Activated CD4-positive, alpha-beta T cell treated with anti-CD3 and anti-CD28 coated beads, Interleukin-2, Interleukin-6, amounts not matched to agents 100 ng/mL and 50 ng/mL, durations not matched to agents 16 hours and 8 hours (primary cell): ENCODE data around the gene GLIS1.

Source experiments
- DNase-seq: peaks from one replicate; pipeline ENCODE4 v3.0.0-alpha.2; 2020

GLIS1 gene

DNA sequence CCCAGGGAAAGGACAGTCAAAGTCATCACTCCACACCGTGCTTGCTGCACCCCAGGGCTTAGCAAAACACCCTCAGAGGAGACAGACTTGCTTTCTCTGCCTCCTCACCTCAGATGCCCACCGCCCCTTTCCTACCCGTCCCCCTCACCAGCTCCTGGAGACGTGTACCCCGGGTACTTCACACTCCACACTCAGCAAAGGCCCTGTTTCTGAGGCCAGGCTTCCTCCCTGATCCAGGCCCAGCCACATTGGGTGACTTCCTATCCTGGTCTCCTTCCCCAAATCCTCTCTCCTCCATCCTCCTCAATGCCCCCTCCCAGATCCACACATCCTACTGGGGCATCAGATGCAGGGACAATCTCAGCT, 163.0 kb downstream of the GLIS1 start:
- no peak for DNase-seq

DNA sequence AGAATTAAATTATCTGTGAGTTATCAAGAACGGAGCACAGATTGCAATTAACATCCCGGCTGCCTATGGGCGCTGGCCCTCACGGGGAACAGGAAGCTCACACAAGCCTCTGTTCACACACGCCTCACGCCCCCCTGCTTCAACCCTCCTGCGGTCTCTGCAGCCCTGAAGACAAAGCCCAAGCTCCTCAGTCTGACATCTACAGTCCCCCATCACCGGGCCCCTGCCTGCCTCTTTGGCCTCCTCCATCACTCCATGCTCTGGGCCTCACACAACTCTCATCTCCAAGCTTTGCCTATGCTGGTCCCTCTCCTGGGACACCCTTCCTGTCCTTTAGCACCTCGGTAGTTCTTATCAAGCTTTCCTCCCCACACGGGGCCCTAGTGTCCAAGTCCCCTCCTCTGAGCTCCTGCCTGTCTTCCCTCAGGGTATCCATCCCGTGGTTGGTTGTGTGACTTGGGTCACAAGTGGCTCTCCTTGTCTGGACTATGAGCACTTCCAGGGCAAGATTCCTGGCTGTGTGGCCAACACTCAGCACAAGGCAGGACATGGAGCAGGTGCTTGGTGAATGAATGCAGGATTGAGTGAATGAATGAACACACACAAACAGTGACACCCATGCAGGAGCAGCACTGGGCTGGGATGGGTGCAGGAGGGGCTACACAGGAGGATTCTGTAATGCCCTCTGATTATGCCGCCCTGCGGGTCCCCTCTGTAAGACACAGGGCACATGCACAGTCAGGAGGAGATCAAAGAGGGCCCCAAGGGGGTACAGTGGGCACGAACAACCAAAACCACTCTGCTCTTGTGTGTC, 163.6 kb downstream of the GLIS1 start:
- no peak for DNase-seq

DNA sequence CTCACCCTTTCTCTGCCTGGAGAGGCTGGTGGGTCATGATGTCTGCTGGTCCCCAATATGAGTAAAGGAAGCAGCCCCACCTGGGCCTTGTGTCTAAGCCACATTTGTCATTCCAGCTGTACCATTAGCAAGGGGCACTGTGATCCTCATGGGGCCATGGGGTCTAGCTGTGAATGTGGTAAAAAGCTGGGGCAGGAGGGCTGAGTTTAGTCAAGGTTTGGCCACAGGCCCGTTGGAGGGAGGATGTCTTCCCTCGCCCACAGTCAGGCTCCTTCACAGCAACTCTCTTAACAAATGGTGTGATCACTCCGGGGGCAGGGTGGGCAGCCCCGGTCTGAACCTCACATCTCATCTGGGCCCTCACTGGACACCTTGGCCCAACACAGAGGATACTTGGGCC, 164.3 kb downstream of the GLIS1 start:
- no peak for DNase-seq

- no peak for DNase-seq
Observed at GRCh38 chr1:53573931-53574330, 165.0 kb downstream of the GLIS1 start.

DNA sequence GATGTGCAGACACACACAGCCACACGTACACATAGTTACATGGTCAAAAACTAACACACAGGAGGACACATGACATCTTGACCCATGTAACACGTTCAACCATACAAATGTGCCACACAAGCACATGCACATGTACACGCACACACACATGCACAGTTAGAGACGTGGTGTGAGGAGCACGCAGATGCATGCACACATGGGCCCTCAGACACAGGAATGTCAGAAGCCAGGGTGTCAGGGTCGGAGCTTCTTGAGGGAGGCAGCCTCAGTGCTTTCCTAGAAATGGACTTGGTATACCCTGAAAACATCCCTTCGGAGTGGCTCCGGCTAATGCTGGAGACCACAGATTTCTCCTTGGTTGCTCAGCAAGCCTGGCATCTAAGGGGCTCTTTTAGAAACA, 165.4 kb downstream of the GLIS1 start:
- DNase-seq = no peak

DNA sequence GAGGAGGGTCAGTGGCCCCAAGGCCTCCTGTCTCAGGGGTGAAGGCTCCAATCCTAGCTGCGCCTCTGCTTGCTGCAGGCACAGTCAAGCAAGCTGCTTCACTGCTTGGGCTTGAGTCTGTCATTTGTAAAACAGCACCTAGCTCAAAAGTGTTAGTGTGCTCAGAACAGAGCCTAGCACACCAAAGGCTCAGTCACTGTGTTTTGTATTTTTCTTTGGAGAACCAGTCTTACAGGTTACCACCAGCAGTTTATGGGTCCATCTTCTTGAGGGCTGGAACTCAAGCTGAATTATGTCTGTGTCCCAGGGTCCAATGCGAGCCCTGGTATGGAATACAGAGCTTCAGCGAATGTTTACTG, 166.2 kb downstream of the GLIS1 start:
- no peak for DNase-seq

DNA sequence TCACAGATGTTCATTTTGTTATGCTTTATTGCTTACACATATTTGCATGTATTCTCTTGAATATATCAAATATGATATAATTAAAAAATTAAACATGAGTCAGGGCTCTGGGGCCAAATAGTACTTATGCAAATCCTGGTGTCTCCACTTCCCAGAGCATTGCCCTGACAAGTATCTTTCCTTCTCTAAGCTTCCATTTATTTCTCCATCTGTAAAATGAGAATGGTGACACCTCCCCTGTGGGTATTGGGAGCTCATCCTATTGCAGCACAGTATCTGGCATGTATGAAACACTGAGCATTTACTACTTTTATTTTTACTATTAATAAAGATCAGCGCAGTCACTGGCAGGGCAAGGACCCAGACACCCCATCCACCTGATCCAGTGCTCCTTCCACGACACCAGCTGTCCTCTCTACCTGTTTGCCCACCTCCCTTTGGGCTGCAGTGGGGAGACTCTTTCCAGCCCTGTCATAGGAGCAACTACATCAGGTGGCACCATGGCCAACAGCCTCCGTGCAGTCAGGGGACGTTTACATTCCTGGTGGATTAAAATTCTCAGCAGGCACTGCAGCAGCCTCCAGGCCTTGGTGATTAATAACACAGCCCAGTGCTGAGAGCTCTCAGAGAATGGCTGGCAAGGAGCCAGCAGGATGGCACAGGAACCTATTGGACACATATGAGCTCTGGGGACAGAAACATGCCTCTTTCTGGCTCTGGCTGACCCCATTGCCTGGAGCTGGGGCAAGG, 166.7 kb downstream of the GLIS1 start:
- no peak for DNase-seq

GRCh38 chr1:53568540-53568939, 170.4 kb downstream of the GLIS1 start:
- DNase-seq = no peak

GRCh38 chr1:53567851-53568250, 171.1 kb downstream of the GLIS1 start:
- no peak for DNase-seq

GRCh38 chr1:53567450-53567849, 171.5 kb downstream of the GLIS1 start:
- no peak for DNase-seq

- no peak for DNase-seq
Observed at GRCh38 chr1:53563611-53564010, 175.4 kb downstream of the GLIS1 start.

- no peak for DNase-seq
Observed at GRCh38 chr1:53562981-53563379, 176.0 kb downstream of the GLIS1 start.

- DNase-seq = peak; percentile 54
Observed at GRCh38 chr1:53562291-53562980, 176.5 kb downstream of the GLIS1 start.

DNA sequence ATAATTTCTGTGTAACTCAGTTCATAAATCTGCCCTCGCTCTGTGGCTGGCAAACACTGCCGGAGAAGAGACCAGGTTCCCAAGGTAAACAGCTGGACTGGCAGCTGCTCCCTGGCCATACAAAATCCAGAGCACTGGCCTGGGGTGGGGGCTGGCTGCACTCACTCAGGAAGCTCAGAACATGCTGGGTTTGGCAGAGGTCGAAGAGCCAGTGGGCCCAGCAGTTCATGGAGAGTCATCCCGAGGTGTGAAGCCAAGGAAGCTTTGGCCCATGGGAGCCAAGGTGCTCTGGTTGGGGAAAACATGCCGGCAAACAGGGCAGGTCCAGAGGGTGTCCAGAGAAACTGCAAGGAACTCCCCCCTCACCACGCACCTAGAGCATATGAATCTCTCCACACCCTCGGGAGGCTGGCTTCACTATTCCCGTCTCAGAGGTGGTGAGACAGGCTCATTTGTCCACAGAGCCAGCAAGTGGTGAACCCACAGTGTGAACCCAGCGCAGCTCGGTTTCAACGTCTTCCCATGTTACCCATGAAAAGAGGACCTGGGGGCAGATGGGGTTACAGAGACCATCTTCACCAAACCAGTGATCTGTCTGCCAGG, 177.4 kb downstream of the GLIS1 start:
- no peak for DNase-seq

DNA sequence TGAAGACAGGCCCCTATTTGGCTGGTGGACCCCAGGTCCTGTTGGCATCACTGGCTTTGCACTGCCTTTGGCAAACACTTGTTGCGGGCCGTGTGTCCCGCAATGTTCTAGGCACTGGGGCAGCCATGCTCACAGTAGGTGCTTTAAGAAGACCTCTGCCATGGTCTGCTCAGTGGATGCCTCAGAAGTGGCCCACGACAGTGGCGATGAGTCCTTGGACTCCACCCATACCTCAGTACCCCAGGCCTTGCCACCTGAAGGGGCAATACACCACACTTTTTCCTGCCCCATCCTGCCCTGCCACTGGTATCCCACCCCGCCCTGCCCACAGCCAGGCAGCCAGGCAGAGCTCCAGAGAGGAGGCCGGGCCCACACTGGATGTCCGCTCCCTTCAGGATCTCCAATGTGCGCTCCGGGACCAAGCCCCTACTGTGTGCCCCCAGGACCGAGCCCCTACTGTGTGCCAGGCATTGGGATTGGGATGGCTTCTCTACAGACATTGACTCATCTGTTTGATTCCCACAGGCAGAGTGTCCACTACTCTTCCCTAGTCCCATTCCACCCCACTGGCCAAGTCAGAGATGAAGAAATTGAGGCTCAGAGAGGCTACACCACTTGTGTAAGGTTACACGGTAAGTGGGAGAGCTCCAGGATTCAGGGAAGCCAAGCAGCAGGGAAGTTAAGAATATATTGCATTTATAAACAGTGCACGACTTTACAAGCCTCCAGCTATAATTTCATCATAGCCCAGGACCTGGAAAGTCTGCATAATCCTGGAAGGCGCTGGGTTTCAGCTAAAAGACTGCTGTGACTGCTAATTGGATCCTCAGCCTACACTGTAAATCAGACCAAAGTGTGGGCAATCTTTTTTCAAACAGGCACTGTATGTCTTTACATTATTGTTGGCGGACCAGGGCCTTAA, 178.1 kb downstream of the GLIS1 start:
- DNase-seq = no peak

- DNase-seq = no peak
Observed at GRCh38 chr1:53559854-53560580, 178.9 kb downstream of the GLIS1 start.

GRCh38 chr1:53559391-53559815, 179.6 kb downstream of the GLIS1 start:
- DNase-seq = no peak

- DNase-seq = no peak
Observed at GRCh38 chr1:53558739-53559315, 180.1 kb downstream of the GLIS1 start.

DNA sequence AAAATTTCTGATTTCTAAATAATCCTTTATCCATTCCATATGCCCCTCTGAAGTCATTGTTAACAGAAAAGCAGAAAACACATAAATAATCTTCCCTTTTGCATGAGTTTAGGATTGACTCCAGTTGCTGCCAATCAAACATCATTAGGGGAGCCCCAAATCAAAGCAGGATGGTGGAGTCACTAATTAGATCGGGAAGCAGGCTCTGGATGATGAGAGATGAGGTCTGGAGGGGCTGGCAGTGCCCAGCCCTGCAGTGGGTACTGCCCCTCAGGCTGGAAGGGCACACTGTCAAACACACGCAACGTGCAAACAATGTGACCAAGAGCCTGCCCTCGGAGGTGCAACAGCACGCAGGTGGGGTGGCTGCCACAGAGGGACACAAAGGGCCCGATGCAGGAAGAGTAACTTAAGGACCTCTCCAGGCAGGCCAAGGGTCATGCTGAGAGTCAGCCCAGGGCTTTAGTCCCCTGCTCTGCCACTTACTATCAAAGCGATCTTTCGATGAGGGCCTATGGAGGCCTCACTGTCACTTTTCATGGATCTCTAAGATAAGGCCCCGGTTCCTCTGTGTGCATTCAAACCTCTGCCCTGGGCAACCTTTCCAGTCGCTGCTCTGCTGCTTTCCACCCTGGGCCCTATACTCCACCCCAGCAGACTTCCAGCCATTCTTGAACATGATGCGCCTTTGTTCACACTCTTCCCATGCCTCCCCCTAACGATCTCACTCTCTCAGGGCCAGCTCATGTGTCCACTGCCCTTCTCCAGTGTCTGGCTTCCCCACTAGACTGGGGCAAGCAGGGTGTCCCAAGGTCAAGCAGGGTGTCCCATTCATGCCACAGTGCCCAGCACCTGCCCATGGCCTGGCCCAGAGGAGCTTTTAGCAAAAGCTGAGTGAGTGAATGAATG, 180.9 kb downstream of the GLIS1 start:
- DNase-seq = no peak

- DNase-seq = no peak
Observed at GRCh38 chr1:53557369-53557768, 181.6 kb downstream of the GLIS1 start.
